Progenitor cell of endocrine pancreas (in vitro differentiated cells): ENCODE data around the gene TSC22D2. TPM values are rescaled to one million over a fixed set of nuclear protein-coding genes. Genes with fewer than 3 reads are reported as not detected.
A peak's percentile ranks its signal among the peaks of the same experiment; 100 is the strongest.

ENCODE experiments used
- DNase-seq: peaks from one replicate; pipeline ENCODE4 v3.0.0; 2021; ENCODE audit warnings: low spot score; ENCODE audit not compliant: unreplicated experiment
- H3K27ac Mint-ChIP-seq: 2 replicates; pipeline ENCODE4 v1.8.0; 2021; ENCODE audit warnings: mild to moderate bottlenecking, moderate library complexity, mixed read lengths
- H3K27me3 Mint-ChIP-seq: 2 replicates; pipeline ENCODE4 v1.8.0; 2021; ENCODE audit warnings: mixed read lengths
- H3K36me3 Mint-ChIP-seq: 2 replicates; pipeline ENCODE4 v1.8.0; 2022; ENCODE audit warnings: mixed read lengths; ENCODE audit not compliant: insufficient read depth
- H3K4me1 Mint-ChIP-seq: 2 replicates; pipeline ENCODE4 v1.8.0; 2021; ENCODE audit warnings: low read depth, mixed read lengths
- H3K4me3 Mint-ChIP-seq: 2 replicates; pipeline ENCODE4 v1.8.0; 2021; ENCODE audit warnings: low read depth, mild to moderate bottlenecking, moderate library complexity, mixed read lengths
- H3K9me3 Mint-ChIP-seq: 2 replicates; pipeline ENCODE4 v1.8.0; 2021; ENCODE audit warnings: low read depth, mixed read lengths
- CTCF ChIP-seq: fragments of 200-600 bp; sonication (generic); IDR thresholded peaks from one replicate; pipeline ENCODE4 v1.5.0; 2021; ENCODE audit warnings: antibody characterized with exemption, mild to moderate bottlenecking; ENCODE audit not compliant: unreplicated experiment
- total RNA-seq: library from RNA; stranded (reverse); gene quantifications from 2 replicates; pipeline ENCODE4 v1.2.1, GENCODE V29; 2021

The TSC22D2 gene
- total RNA-seq, 1 donor from 2014 or later = 31.9 TPM

GRCh38 chr3:150412561-150413231 is 4.6 kb downstream of the TSC22D2 start:
- DNase-seq = no peak
- peak overlapping the region; percentile 67 for H3K27ac Mint-ChIP-seq
- H3K36me3 Mint-ChIP-seq = peaks cover 1% of the 10 kb centered on the region
- peaks cover 40% of the 10 kb centered on the region for H3K4me1 Mint-ChIP-seq
- TF ChIP-seq CTCF = no peak
- no peaks in the 10 kb centered on the region for H3K9me3 Mint-ChIP-seq
- no peaks in the 10 kb centered on the region for H3K27me3 Mint-ChIP-seq
- peak overlapping the region; percentile 95 for H3K4me3 Mint-ChIP-seq

- no peaks in the 10 kb centered on the region for H3K9me3 Mint-ChIP-seq
- H3K27ac Mint-ChIP-seq = peak overlapping the region; percentile 73
- peaks cover 1% of the 10 kb centered on the region for H3K36me3 Mint-ChIP-seq
- H3K4me3 Mint-ChIP-seq = peak overlapping the region; percentile 52
- no peak for TF ChIP-seq CTCF
- H3K27me3 Mint-ChIP-seq = no peaks in the 10 kb centered on the region
- peaks cover 48% of the 10 kb centered on the region for H3K4me1 Mint-ChIP-seq
- DNase-seq = no peak
Measured at GRCh38 chr3:150414258-150414657, 6.2 kb downstream of the TSC22D2 start.

GRCh38 chr3:150414959-150415358 is 6.9 kb downstream of the TSC22D2 start:
- H3K27ac Mint-ChIP-seq = no peak overlapping the region
- H3K9me3 Mint-ChIP-seq = no peaks in the 10 kb centered on the region
- H3K27me3 Mint-ChIP-seq = no peaks in the 10 kb centered on the region
- no peak for DNase-seq
- H3K4me1 Mint-ChIP-seq = peaks cover 51% of the 10 kb centered on the region
- no peak for TF ChIP-seq CTCF
- H3K36me3 Mint-ChIP-seq = peaks cover 1% of the 10 kb centered on the region
- H3K4me3 Mint-ChIP-seq = peak overlapping the region; percentile 52

GRCh38 chr3:150419076-150419868 is 11.2 kb downstream of the TSC22D2 start:
- Mint-ChIP-seq H3K27me3 (no peaks in the 10 kb centered on the region), H3K27ac (peak overlapping the region; percentile 47), H3K4me3 (no peak overlapping the region), H3K9me3 (no peaks in the 10 kb centered on the region), H3K36me3 (no peaks in the 10 kb centered on the region), H3K4me1 (peaks cover 29% of the 10 kb centered on the region)
- DNase-seq = no peak
- no peak for TF ChIP-seq CTCF

GRCh38 chr3:150419959-150420358 is 11.9 kb downstream of the TSC22D2 start:
- H3K4me3 Mint-ChIP-seq = no peak overlapping the region
- no peaks in the 10 kb centered on the region for H3K27me3 Mint-ChIP-seq
- H3K36me3 Mint-ChIP-seq = no peaks in the 10 kb centered on the region
- TF ChIP-seq CTCF = no peak
- H3K9me3 Mint-ChIP-seq = no peaks in the 10 kb centered on the region
- H3K27ac Mint-ChIP-seq = no peak overlapping the region
- DNase-seq = no peak
- H3K4me1 Mint-ChIP-seq = peaks cover 23% of the 10 kb centered on the region
